Measurements from ENCODE around the gene BORCS6.

Gene BORCS6

DNA sequence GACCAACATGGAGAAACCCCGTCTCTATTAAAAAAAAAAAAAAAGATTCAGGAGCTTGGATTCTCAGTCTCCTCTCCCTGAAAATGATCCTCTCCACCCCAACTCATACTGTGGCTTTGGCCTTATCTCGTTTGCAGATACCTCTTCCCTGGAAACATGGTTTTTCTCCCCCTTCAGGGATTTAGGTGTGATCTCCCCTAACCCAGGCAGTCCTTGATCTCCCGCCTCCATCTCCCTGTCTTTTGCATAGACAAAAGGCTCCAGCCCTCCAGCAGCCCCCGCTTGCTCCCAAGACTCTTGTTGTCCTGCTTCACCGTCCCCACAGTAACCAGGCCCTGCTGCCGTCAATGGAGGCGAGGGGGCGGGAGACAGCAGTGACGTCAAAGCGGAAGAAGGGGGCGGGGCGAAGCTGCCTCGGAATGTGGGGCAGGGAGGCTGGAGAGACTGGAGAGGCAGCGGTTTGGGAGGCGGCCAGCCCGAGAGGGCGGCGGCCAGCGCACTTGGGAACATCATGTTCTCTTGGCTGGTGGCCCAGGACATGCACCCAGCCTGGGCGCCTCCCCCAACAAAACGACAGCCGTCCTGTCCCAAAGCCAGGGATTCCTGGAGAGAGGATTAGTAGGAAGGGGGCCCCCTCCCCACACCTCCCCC lies 35.9 kb downstream of the BORCS6 start:
- TF ChIP-seq, protein P1, sequence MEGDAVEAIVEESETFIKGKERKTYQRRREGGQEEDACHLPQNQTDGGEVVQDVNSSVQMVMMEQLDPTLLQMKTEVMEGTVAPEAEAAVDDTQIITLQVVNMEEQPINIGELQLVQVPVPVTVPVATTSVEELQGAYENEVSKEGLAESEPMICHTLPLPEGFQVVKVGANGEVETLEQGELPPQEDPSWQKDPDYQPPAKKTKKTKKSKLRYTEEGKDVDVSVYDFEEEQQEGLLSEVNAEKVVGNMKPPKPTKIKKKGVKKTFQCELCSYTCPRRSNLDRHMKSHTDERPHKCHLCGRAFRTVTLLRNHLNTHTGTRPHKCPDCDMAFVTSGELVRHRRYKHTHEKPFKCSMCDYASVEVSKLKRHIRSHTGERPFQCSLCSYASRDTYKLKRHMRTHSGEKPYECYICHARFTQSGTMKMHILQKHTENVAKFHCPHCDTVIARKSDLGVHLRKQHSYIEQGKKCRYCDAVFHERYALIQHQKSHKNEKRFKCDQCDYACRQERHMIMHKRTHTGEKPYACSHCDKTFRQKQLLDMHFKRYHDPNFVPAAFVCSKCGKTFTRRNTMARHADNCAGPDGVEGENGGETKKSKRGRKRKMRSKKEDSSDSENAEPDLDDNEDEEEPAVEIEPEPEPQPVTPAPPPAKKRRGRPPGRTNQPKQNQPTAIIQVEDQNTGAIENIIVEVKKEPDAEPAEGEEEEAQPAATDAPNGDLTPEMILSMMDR (IDR thresholded peaks at IDR 0.05): no peak
- no peak for TF ChIP-seq ZFX (IDR thresholded peaks at IDR 0.05; ENCODE audit: borderline replicate concordance)
- H3K27ac ChIP-seq: peak overlapping the region; percentile 97

DNA sequence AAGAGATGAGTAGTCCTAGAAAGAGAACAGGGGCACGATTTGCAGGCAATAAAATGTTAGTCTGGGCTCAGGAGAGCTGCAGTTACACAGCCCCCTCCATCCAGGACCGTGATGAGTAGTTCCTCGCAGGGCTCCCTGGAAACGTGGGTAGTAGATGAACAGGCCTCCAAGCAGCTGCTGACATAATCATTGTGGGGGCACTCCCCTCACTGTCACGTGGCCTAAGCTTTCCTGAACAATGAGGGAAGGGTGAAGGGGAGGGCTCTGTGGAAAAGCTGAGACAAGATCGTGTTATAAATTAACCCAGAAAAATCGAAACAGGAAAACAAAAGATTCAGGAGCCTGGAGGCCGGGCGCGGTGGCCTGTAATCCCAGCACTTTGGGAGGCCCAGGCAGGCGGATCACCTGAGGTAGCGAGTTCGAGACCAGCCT lies 36.4 kb downstream of the BORCS6 start:
- H3K27ac ChIP-seq: peak overlapping the region; percentile 97
- no peak for TF ChIP-seq ZFX (IDR thresholded peaks at IDR 0.05; ENCODE audit: borderline replicate concordance)
- TF ChIP-seq, protein P1 (IDR thresholded peaks at IDR 0.05): no peak

DNA sequence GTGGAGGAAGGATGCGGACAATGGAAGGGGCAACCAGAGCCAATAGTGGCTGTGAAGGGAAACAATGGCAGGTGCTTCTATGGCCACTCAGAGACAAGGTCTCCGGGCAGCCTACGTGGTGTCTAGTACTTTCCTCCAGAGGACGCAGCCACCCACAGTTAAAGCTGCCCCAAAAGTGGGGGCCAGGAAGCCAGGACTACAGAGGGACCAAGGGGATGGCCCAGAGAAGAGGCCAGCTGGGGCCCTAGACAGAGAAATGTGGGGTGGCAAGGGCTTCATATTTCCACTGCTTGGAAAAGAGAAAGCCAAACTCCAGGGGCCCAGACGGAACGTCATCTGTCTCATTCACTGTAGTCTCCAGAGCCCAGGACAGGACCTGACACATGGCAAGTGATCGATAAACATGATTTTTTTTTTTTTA lies 36.9 kb downstream of the BORCS6 start:
- peak overlapping the region; percentile 97 for H3K27ac ChIP-seq
- no peak for TF ChIP-seq ZFX (IDR thresholded peaks at IDR 0.05; ENCODE audit: borderline replicate concordance)
- TF ChIP-seq, protein P1 (IDR thresholded peaks at IDR 0.05): no peak

DNA sequence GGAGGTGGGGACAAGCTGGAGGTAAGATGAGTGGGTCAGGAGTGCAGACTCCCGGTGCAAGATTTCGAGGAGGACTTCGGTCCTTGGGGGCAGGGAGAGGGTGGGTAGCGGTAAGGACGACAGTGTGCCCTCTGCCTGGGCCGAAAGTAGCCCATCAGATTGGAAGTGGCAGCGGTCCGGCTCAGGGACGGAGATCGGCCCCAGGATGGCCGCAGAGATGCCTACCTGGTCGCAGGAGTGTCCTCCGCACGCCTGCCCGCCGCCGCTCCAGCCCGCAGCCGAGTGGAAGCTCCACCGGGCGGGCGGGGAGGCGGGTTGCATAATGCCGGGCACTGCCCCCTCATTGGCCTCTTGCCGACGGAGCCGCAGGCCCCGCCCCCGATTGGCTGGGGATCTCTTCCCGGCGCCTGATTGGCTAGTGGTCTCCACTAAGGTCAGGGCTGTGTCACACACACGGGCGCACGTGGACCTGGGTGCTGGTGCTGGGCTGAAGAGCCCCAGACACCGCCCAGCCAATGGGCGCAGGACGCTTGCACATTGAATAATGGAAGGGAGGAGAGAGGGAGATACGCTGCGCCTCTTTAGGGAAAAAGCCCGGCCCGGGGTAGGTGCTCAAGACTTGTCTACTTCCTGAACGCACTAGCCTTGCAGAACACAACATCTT lies 37.7 kb downstream of the BORCS6 start, which contains the start of gene PER1:
Gene PER1, minus strand, starts transcription at position 293 of the 664 bp plus-strand sequence. CDS start 1,698 bp downstream, outside the sequence.
- TF ChIP-seq, protein P1 (IDR thresholded peaks at IDR 0.05): no peak
- no peak for TF ChIP-seq ZFX (IDR thresholded peaks at IDR 0.05; ENCODE audit: borderline replicate concordance)
- H3K27ac ChIP-seq: peak within 1 kb of the TSS; percentile 97

DNA sequence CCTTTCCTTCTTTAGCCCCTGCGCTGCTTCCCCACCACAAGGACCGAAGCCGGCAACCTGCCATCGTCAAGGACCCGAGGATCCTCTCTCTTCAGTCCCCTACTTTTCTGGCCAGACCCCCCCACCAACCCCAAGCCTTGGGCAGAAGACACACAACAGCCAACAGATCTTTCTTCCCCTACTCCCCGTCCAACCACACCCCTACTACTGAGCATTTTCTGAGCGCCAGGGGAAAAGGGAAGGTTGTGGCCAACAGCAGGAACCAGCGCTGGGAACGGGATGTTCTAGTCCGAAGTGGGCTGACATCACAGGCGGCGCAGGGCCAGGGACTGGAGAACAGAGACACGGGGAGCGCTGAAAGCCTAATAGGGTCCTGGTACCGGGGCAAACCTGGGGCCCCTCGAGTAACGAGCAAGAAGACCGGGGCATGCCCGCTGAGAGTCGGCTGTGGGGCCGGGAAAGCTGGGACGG lies 38.3 kb downstream of the BORCS6 start:
- peak overlapping the region; percentile 97 for H3K27ac ChIP-seq
- TF ChIP-seq, protein P1 (IDR thresholded peaks at IDR 0.05): no peak
- no peak for TF ChIP-seq ZFX (IDR thresholded peaks at IDR 0.05; ENCODE audit: borderline replicate concordance)

DNA sequence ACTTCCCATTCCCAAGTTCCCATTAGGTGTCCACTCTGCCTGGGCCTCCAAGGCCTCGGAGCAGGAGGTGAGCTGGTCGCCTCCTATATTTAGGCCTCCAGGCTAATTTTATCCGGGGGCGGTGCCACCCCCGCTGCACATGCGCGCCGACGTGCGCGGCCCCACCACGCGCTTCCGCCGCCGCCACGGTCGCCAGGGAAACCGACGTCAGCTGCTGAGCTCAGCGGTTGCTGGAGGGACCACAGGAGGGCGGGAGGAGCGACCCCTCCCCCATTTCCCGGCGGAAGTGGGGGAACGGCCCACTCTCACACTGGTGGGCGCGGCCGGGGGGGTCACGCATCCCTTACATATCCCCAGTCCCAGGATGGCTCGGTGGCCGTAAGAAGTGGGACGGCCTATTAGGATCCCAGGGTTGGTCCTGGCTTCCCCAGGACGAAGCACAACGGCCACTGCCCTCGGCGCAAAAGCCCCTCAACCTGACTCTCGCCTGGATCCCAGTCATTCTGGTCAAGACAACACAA lies 38.8 kb downstream of the BORCS6 start:
- no peak for TF ChIP-seq ZFX (IDR thresholded peaks at IDR 0.05; ENCODE audit: borderline replicate concordance)
- TF ChIP-seq, protein P1 (IDR thresholded peaks at IDR 0.05): no peak
- peak overlapping the region; percentile 97 for H3K27ac ChIP-seq

All from 22Rv1 (cell line).